Stimulated activated CD4-positive, alpha-beta T cell treated with anti-CD3 and anti-CD28 coated beads, Interleukin-15, amount 100 ng/mL, for 48 hours (primary cell): ENCODE results near the gene FCN1.

ENCODE experiments used
- DNase-seq, 2 donors: peaks; one replicate each; pipeline ENCODE4 v3.0.0-alpha.2; 2020; ENCODE audit warnings: low read depth in 2 of 2

Gene FCN1

DNA sequence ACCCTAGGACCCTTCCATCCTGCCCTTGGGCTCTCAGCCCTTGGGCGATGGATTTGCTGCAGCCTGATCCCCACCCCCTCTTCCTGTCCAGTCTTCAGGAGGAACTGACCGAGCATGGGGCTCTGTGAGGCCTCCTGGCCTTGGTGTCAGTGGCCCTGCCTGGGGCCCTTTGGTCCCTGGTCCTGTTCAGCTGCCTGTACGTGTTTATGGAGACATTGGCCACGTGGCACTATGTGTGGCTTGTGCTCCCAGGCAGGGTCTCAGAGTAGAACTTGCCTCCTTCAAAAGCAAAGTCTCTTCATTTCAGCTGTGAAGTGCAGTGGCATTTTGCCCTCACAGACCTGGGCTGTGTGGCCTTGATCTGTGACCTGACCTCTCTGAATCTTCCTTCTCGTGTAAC, 26.0 kb downstream of the FCN1 start:
- no peak for DNase-seq

DNA sequence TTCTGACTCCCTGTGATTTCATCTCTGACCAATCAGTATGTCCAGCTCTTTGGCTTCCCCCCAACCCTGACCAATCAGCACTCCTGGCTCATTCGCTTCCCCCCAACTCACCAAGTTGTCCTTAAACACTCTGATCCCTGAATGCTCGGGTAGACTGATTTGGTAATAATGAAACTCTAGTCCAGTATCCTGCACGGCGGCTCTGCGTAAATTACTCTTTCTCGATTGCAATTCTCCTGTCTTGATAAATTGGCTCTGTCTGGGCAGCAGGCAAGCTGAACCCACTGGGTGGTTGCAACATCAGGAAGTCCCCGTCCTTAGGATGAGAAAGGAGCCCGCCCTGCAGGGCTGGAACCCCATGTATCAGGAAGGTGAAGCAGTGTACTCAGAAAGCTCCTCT, 26.7 kb downstream of the FCN1 start:
- no peak for DNase-seq

DNA sequence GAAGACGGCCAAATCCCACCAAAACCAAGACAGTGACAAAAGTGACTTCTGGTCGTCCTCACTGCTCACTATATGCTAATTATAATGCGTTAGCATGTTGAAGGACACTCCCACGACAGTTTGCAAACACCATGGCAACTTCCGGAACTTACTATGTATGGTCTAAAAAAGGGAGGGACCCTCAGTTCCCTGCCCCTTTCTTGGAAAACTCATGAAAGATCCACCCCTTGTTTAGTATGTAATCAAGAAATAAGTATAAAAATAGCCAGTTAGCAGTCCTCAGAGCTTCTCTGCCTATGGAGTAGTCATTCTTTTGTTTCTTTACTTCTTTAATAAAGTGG, 27.6 kb downstream of the FCN1 start:
- no peak for DNase-seq

DNA sequence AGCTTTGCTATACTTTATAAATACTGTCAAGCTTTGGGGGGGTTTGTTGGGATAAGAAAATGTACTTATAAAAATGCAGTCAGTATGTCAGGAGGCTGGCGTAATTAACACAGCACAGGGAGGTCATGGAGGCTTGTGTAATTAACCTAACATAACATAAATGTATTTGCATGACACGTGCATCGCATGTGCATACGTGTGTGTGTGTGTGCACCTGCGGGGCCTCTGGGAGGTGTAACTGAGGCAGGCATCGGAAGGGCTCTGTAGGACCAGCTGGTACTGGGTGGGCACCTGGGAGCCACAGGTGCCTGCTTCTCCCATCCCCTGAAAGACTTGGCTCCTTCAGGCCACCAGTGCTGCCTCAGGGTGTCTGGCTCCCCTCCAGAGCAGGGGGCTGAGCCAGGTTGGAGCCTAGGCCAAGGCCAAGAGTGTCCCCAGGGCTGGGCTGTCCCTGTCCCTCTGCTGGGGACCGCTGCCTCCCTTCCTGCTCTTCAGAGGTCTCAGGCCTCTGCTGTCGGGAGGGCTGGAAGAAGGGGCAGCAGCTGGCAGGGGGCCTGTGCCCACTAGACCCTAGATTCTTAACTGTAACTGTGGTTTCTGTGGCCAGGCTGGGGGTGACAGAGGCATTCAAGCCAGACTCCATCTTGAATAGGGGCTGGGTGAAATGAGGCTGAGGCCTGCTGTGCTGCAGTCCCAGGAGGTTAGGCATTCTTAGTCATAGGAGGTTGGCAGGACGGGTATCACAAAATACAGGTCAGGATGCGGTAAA, 28.1 kb downstream of the FCN1 start:
- no peak for DNase-seq

GRCh38 chr9:134888603-134889190, 29.0 kb downstream of the FCN1 start:
- no peak for DNase-seq

DNA sequence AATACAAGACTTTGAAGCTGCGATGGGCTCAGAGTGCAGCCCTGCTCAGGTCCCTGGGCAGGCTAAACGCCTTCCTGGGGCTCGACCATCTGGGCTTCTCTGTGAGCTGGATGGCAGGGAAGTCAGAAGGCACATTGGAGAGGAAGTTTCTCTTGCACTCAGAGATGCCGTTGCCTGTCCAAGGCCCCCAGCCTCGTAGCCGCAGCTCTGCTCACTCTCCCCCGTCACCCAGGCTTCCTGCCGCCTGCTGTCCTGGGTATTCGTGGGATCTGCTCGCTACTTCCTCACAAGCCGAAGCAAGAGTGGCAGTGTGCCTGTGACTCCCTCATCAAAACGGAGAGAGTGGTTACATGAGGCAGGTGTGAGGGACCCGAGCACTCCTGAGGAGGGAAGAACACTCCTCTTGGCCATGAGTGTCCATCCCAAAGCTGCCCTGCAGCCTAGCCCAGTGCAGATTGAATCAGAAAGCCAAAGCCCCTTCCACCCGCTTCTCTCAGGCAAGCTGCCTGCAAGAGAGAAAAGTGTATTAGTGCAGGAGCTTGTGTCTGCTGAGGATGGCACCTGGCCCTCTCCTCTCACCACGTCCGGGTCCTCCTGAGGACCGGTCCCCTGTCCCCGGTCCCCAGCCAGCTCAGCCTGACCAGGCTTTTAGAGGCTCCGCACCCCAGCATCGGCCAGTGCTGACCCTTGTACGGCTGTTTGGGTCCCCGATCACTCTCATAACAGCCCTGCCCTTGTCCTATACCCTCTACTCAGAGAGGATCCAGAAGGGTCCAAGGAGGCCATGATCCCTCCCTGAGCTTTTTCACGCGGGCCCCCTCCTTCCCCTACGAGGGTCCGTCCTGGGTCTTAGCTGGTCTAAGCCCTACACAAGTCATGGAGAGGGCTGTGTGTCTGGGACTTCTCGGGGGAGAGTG, 29.8 kb downstream of the FCN1 start:
- no peak for DNase-seq

DNA sequence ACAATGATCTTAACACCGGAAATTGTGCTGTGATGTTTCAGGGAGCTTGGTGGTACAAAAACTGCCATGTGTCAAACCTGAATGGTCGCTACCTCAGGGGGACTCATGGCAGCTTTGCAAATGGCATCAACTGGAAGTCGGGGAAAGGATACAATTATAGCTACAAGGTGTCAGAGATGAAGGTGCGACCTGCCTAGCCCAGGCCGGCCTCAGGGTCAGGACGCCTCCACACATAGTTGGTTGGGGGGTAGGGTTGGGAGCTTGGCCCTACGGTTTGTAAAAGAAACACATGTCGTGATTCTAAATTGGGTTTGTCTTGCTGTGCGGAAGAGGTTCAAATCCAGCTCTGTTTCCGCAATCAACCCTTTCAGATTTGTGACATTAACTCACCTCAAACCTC, 30.5 kb downstream of the FCN1 start:
- no peak for DNase-seq

GRCh38 chr9:134886413-134886913, 31.2 kb downstream of the FCN1 start:
- DNase-seq, result no peak

- no peak for DNase-seq
Observed at GRCh38 chr9:134885679-134886412, 31.9 kb downstream of the FCN1 start.

- no peak for DNase-seq
Observed at GRCh38 chr9:134885001-134885678, 32.6 kb downstream of the FCN1 start.

DNA sequence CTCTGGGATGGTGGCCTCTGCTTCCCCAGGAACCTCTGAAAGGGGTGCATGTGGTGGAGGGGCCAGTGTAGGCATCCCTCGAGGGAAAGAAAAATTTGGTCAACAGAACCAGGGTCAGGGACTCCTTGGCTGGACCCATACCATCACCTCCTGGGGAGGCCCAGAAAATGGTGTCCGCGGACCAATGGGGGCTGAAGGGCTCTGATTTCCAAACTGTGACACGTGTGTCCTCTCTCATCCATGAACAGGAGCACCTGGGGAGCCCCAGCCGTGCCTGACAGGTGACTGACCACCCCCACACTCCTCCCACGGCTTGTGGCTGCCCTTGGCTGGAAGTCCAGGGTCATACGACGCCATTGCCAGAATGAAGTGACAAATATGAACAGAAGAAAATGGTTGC, 33.2 kb downstream of the FCN1 start:
- no peak for DNase-seq

DNA sequence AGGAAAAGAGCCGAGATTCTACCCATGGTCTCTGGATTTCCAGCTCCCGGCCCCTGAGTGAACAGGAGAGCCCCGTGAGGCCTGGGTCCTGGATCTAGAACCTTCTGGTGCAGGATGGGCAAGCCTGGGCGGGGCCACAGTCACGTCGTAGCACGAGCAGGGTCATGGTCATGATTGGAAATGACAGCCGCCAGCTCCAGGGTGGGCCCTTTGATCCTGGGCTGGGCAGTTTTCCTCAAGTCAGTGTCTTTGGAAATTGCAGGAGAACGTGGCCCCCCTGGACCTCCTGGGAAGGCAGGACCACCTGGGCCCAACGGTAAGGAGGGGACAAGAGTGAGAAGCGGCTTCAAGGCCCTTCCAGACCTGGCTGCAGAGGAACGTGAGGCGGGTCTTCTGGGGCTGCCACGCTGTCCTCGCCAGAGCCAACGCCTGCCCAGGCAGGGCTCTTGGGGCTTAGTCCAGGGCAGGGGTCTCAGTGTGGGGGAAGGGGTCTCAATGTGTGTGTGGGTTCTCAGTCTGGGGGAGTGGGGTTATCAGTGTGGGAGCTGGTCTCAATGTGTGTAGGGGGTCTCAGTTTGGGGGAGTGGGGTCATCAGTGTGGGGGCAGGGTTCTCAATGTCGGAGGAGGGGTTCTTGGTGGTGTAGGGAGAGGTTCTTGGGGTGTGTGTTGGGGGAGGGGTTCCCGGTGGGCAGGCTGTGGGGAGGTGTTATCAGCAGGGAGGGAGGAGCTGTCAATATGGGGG, 34.5 kb downstream of the FCN1 start:
- DNase-seq, result no peak

- DNase-seq, result no peak
Observed at GRCh38 chr9:134882204-134882785, 35.4 kb downstream of the FCN1 start.

DNA sequence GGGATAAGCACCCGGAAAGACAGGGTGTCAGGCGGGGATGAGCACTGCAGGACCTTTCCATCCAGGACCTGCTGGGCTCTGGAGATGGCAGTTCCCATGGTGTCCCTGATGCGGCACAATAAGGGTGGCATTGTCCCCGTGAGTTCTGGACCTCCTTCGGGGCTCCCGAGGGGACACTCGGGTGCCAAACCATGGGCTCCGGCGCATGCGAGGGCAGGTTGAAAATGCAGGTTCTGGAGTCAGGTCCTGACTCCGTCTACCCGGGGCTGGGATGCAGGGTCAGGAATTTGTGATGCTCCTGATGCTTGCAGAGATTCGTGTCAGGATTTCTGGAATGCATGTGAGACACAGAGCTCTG, 36.4 kb downstream of the FCN1 start:
- DNase-seq, result no peak

GRCh38 chr9:134880484-134881312, 37.0 kb downstream of the FCN1 start, which contains the start of gene FCN2:
FCN2 (plus strand) TSS chr9:134880810; CDS start chr9:134880822, 12 bp downstream.
- no peak for DNase-seq

- no peak for DNase-seq
Observed at GRCh38 chr9:134879664-134880483, 37.8 kb downstream of the FCN1 start.

DNA sequence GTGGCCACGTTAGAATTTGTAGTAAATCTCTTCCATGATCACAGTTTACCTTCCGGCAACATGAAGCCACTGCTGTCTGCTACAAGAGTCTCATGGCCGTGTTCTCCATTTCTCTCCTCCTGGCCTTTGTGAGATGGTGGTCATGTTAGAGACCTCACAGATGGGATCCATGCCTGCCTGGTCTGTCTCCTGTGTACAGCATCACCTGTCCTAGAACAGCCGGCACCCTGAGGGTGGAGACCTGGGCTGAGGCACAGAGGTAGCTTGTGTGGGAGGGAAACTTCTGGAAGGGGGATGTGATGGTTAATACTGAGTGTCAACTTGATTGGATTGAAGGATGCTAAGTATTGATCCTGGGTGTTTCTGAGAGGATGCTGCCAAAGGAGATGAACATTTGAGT, 40.2 kb downstream of the FCN1 start:
- no peak for DNase-seq

GRCh38 chr9:134875371-134875770, 42.3 kb downstream of the FCN1 start:
- DNase-seq, result no peak
